Muscle layer of colon (tissue), 2 donors: ENCODE results near the gene OBP2A.
A peak's percentile ranks its signal among the peaks of the same experiment; 100 is the strongest.
"Not testable (repeated sequence)": the region's sequence is repeated elsewhere in the genome, so short reads cannot be mapped to it uniquely, and the experiment has no call there.

ENCODE experiments used
- H3K27ac ChIP-seq: one replicate; pipeline ENCODE4 v1.7.0; 2013; ENCODE audit warnings: low read depth, mild to moderate bottlenecking, low read length, moderate library complexity
- H3K27me3 ChIP-seq, 2 donors: one replicate each; pipeline ENCODE4 v1.7.0; 2013; ENCODE audit warnings: low read length in 2 of 2, mild to moderate bottlenecking in 2 of 2; ENCODE audit not compliant: insufficient read depth in 2 of 2, control insufficient read depth in 1 of 2
- H3K36me3 ChIP-seq: one replicate; pipeline ENCODE4 v1.7.0; 2013; ENCODE audit warnings: mild to moderate bottlenecking, low read length; ENCODE audit not compliant: insufficient read depth
- H3K4me1 ChIP-seq: one replicate; pipeline ENCODE4 v1.7.0; 2013; ENCODE audit warnings: mild to moderate bottlenecking, low read length; ENCODE audit not compliant: insufficient read depth
- H3K4me3 ChIP-seq, 2 donors: one replicate each; pipeline ENCODE4 v1.7.0; 2013; ENCODE audit warnings: low read length in 2 of 2, low read depth in 1 of 2, mild to moderate bottlenecking in 1 of 2, moderate library complexity in 1 of 2
- H3K9ac ChIP-seq: one replicate; pipeline ENCODE4 v1.7.0; 2013; ENCODE audit warnings: low read length
- H3K9me3 ChIP-seq: one replicate; pipeline ENCODE4 v1.7.0; 2013; ENCODE audit warnings: mild to moderate bottlenecking, low read length
- donor health status: abdominal sarcoma.
- donor health status: Adenocarcinoma of cecum.

OBP2A gene

DNA sequence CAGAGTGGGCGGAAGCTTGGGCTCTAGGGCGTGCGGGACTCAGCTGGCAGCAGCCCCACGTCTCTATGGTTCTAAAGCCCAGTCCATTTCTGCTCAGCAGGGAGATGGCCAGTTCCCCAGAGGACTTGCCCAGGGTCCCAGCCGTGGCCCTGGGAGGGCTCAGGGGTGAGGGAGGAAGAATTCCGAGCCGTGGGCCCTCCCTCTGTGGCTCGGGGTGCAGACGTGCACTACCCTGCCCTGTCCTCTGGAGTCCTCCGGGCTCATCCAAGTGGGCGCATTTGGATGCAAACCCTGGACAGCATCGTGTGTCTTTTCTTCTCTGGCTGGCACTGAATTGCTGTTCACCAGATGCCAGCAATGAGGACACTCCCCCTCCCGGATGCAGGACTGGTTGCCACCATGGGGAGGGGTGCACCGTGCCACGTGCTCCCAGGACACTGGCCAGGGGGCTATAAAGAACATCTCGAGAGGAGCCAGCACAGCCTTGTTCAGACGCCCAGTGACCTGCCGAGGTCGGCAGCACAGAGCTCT, at the start of gene OBP2A:
Gene OBP2A, plus strand, starts transcription at position 481 of the 531 bp plus-strand sequence. CDS start 55 bp downstream, outside the sequence.
- H3K9ac ChIP-seq = not testable (repeated sequence)

GRCh38 chr9:135498381-135499126, 47.4 kb upstream of the OBP2A start:
- no peak overlapping the region for H3K9ac ChIP-seq

More for the DNA sequence above, at the start of gene OBP2A:
- not testable (repeated sequence) for H3K27me3 ChIP-seq, H3K4me3 ChIP-seq, H3K9me3 ChIP-seq, H3K36me3 ChIP-seq, H3K27ac ChIP-seq, H3K4me1 ChIP-seq

GRCh38 chr9:135499326-135500070, 46.4 kb upstream of the OBP2A start:
- H3K27ac ChIP-seq = peak overlapping the region; percentile 79
- peaks cover 14% of the 10 kb centered on the region for H3K4me1 ChIP-seq
- H3K4me3 ChIP-seq = peak overlapping the region; percentile 96 to 99
- H3K9ac ChIP-seq = peak overlapping the region; percentile 49
- no peaks in the 10 kb centered on the region for H3K27me3 ChIP-seq
- no peaks in the 10 kb centered on the region for H3K9me3 ChIP-seq
- H3K36me3 ChIP-seq = peaks cover 29% of the 10 kb centered on the region

More at GRCh38 chr9:135498381-135499126, 47.4 kb upstream of the OBP2A start:
- Histone ChIP-seq H3K4me3 (no peak overlapping the region), H3K4me1 (peaks cover 14% of the 10 kb centered on the region), H3K9me3 (no peaks in the 10 kb centered on the region), H3K36me3 (peaks cover 19% of the 10 kb centered on the region), H3K27ac (no peak overlapping the region), H3K27me3 (no peaks in the 10 kb centered on the region)

DNA sequence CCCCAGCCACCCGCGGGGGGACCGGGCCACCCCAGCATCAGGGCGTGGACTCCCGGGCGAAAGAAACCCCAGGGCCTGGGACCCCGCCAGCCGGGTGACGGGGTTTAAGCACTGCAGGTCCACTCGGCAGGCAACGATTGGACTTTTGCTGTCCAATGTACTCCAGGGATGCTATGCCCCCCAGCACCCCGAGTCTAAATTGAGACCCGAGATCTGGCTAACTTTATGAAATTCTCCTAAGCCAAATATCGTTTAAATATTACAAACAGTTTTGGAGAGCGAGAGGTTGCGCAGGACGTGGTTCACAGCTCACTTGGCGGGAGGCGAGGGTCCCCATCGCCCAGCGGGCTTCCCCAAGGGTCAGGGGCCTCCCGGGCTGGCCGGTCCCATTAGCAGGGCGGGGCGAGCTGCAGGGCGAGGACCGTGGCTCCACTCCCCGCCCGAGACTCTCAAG, 45.8 kb upstream of the OBP2A start:
- peak overlapping the region; percentile 96 to 99 for H3K4me3 ChIP-seq
- H3K36me3 ChIP-seq = peaks cover 35% of the 10 kb centered on the region
- no peaks in the 10 kb centered on the region for H3K27me3 ChIP-seq
- peak overlapping the region; percentile 49 for H3K9ac ChIP-seq
- H3K27ac ChIP-seq = peak overlapping the region; percentile 79
- H3K4me1 ChIP-seq = peaks cover 14% of the 10 kb centered on the region
- no peaks in the 10 kb centered on the region for H3K9me3 ChIP-seq

DNA sequence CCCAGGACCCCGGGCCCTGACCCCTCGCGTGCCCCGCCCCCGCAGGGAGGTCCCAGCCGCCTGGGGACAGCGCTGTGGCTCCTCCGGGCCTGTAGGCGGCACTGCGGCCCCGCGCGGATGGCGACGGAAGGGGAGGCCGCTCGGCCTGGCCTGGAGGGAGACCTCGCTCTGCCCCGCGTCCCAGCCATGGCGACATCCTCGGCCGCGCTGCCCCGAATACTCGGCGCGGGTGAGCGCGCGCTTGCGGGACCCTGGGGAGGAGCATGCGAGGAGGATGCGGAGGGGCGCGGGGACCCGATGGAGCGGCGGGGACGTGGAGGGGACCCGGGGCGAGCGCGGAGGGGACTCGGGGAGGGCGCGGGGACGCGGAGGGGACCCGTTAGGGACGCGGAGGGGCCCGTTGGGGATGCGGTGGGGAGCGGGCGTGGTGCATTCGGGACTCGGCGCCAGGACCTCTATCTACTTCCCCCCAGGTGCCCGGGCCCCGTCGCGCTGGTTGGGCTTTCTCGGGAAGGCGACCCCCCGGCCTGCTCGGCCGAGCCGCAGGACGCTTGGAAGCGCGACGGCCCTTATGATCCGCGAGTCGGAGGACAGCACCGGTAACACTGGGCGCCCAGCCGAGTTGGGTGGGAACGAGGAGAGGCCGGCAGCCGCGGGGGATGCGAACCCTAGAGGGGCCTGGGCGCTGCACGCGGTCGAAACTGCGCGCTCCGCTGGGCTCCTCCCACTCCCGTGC, 45.2 kb upstream of the OBP2A start, which contains the start of gene MRPS2:
Gene MRPS2, plus strand, starts transcription at position 158 of the 736 bp plus-strand sequence. Its CDS starts 29 bp downstream, at position 187.
- H3K4me1 ChIP-seq = peaks cover 14% of the 10 kb centered on the region
- H3K36me3 ChIP-seq = peaks cover 37% of the 10 kb centered on the region
- peak within 1 kb of the TSS; percentile 96 to 99 for H3K4me3 ChIP-seq
- H3K9ac ChIP-seq = peak within 1 kb of the TSS; percentile 61
- H3K27ac ChIP-seq = peak within 1 kb of the TSS; percentile 79
- no peaks in the 10 kb centered on the region for H3K9me3 ChIP-seq
- no peaks in the 10 kb centered on the region for H3K27me3 ChIP-seq

GRCh38 chr9:135501261-135502167, 44.4 kb upstream of the OBP2A start:
- H3K27me3 ChIP-seq = no peaks in the 10 kb centered on the region
- no peaks in the 10 kb centered on the region for H3K9me3 ChIP-seq
- H3K4me3 ChIP-seq = peak overlapping the region; percentile 96 to 99
- peaks cover 14% of the 10 kb centered on the region for H3K4me1 ChIP-seq
- H3K36me3 ChIP-seq = peaks cover 37% of the 10 kb centered on the region
- H3K9ac ChIP-seq = peak overlapping the region; percentile 61
- peak overlapping the region; percentile 79 for H3K27ac ChIP-seq

DNA sequence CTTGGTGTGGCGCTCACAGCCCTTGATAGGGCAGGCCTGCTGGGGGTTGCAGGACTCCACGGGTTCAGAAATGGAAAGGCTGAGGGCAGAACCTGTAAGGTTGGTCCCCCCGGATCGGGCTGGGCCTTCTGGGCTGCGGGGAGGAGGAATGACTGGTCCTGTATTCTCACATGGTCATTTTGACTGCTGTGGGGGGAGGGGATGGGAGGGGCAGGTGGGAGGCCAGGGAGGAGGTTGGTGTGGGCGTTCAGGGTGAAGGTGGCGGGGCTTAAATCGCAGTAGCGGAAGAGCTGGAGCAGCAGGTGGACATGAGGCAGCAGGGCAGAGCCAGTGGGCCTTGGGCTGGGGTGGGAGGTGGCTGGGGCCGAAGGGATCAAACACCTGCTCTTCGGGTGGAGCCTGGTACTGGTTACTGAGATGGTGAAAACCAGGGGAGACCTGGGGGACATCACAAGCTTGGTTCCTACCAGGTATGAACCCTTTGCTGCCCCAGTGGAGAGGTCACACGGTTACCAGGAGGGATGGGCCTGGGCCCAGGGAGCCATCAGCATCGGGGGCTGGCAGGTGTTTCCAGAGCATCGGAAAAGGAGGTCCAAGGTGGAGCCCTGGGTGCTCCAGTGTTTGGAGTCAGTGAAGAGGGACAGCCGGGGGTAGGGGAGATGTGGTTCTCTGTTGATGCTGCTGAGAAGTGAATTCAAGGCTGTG, 43.6 kb upstream of the OBP2A start:
- no peak overlapping the region for H3K27ac ChIP-seq
- H3K4me1 ChIP-seq = peaks cover 14% of the 10 kb centered on the region
- peaks cover 37% of the 10 kb centered on the region for H3K36me3 ChIP-seq
- H3K4me3 ChIP-seq = peak overlapping the region in 1 of 2 donors; percentile 96
- peak overlapping the region; percentile 61 for H3K9ac ChIP-seq
- H3K27me3 ChIP-seq = no peaks in the 10 kb centered on the region
- no peaks in the 10 kb centered on the region for H3K9me3 ChIP-seq

DNA sequence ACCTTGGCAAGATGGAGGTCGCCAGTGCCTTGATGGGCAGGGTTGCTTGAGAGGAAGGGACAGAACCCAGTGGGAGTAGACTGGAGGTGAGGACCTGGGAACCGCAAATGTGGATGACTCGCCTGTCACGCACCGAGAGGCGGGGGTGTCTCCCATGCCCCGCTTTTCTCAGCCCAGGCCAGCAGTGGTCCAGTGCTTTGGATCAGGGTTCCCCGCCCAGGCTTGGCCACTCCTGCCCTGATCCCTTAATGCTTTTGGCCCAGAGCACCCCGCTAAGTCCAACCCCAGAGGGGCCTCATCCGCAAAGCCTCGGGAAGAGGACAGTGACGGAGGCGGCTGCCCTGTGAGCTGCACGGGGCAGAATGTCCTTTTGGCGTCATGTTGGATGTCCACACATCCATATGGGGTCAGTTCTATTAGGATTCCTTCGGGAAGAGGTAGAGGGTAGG, 43.0 kb upstream of the OBP2A start:
- Histone ChIP-seq H3K9me3 (no peaks in the 10 kb centered on the region), H3K27me3 (no peaks in the 10 kb centered on the region), H3K4me3 (no peak overlapping the region), H3K9ac (no peak overlapping the region), H3K36me3 (peaks cover 37% of the 10 kb centered on the region), H3K27ac (no peak overlapping the region), H3K4me1 (peaks cover 14% of the 10 kb centered on the region)

GRCh38 chr9:135503371-135504261, 42.3 kb upstream of the OBP2A start:
- peaks cover 14% of the 10 kb centered on the region for H3K4me1 ChIP-seq
- H3K4me3 ChIP-seq = no peak overlapping the region
- no peak overlapping the region for H3K27ac ChIP-seq
- H3K27me3 ChIP-seq = no peaks in the 10 kb centered on the region
- H3K36me3 ChIP-seq = peaks cover 37% of the 10 kb centered on the region
- no peaks in the 10 kb centered on the region for H3K9me3 ChIP-seq
- no peak overlapping the region for H3K9ac ChIP-seq
